DND-41 (cell line): ENCODE data around the gene C17orf107.
"Not testable (repeated sequence)": the region's sequence is repeated elsewhere in the genome, so short reads cannot be mapped to it uniquely, and the experiment has no call there.

ENCODE experiments used
- ATAC-seq: fragments of 200-7000 bp; cut with Tn5 transposase; 3 replicates; pipeline ENCODE4 v1.9.1; 2021; ENCODE audit warnings: low read depth; ENCODE audit not compliant: insufficient read depth
- DNase-seq: peaks from one replicate; pipeline ENCODE4 v3.0.0-alpha.2; 2020
- H2AFZ ChIP-seq: 2 replicates; pipeline ENCODE4 v1.6.0; 2012; ENCODE audit warnings: low read depth, low read length
- H3K27ac ChIP-seq: 2 replicates; pipeline ENCODE4 v1.5.1; 2012; ENCODE audit warnings: low read length, inconsistent platforms
- H3K27me3 ChIP-seq: fragments of 200-600 bp; sonication (generic); 2 replicates; pipeline ENCODE4 v1.6.0; 2012; ENCODE audit warnings: low read length, mild to moderate bottlenecking, inconsistent platforms; ENCODE audit not compliant: insufficient read depth, poor library complexity
- H3K36me3 ChIP-seq: 2 replicates; pipeline ENCODE4 v1.5.1; 2012; ENCODE audit warnings: low read length, inconsistent platforms; ENCODE audit not compliant: insufficient read depth
- H3K4me1 ChIP-seq: 2 replicates; pipeline ENCODE4 v1.5.1; 2012; ENCODE audit warnings: mild to moderate bottlenecking, low read length; ENCODE audit not compliant: insufficient read depth
- H3K4me2 ChIP-seq: 2 replicates; pipeline ENCODE4 v1.6.0; 2012; ENCODE audit warnings: mild to moderate bottlenecking, moderate library complexity, low read length, inconsistent platforms; ENCODE audit not compliant: insufficient read depth
- H3K4me3 ChIP-seq, 2 experiments: fragments of 200-600 bp in 1 of 2; shearing (Covaris generic) in 1 of 2; 2 replicates each; pipeline ENCODE4 v1.5.1; 2012 to 2016; ENCODE audit warnings: inconsistent platforms in 2 of 2, low read length in 2 of 2, mild to moderate bottlenecking in 2 of 2, low read depth in 1 of 2, moderate library complexity in 1 of 2
- H3K79me2 ChIP-seq: 2 replicates; pipeline ENCODE4 v1.6.0; 2012; ENCODE audit warnings: low read length, inconsistent platforms; ENCODE audit not compliant: insufficient read depth
- H3K9ac ChIP-seq: 2 replicates; pipeline ENCODE4 v1.6.0; 2012; ENCODE audit warnings: low read depth, mild to moderate bottlenecking, inconsistent platforms, low read length, moderate library complexity
- H3K9me3 ChIP-seq: 2 replicates; pipeline ENCODE4 v1.5.1; 2012; ENCODE audit warnings: low read length, moderate library complexity, mild to moderate bottlenecking, inconsistent platforms; ENCODE audit not compliant: insufficient read depth, severe bottlenecking
- H4K20me1 ChIP-seq: 2 replicates; pipeline ENCODE4 v1.6.0; 2012; ENCODE audit warnings: low read length; ENCODE audit not compliant: insufficient read depth
- EZH2 ChIP-seq: IDR thresholded peaks from 3 replicates; pipeline ENCODE4 v1.6.1; 2012; ENCODE audit warnings: borderline replicate concordance, low read depth, mild to moderate bottlenecking, moderate library complexity, low read length, inconsistent platforms; ENCODE audit not compliant: severe bottlenecking
- TF ChIP-seq, protein P1 (sequence below): IDR thresholded peaks from 2 replicates; pipeline ENCODE4 v1.5.1; 2012; ENCODE audit warnings: borderline replicate concordance, low read length, moderate library complexity, mild to moderate bottlenecking; ENCODE audit not compliant: poor library complexity, severe bottlenecking; ENCODE audit errors: extremely low read depth

The C17orf107 gene

GRCh38 chr17:4856271-4856936 lies 42.9 kb upstream of the C17orf107 start:
- Histone ChIP-seq H3K4me2 (no peak overlapping the region), H4K20me1 (peaks cover 78% of the 10 kb centered on the region), H3K9ac (no peak overlapping the region), H3K4me1 (no peaks in the 10 kb centered on the region), H3K36me3 (peaks cover 31% of the 10 kb centered on the region), H3K27ac (no peak overlapping the region), H3K79me2 (peaks cover 39% of the 10 kb centered on the region; the same call in 1 of the 2 replicates), H3K9me3 (no peaks in the 10 kb centered on the region), H2AFZ (no peak overlapping the region), H3K4me3 (no peak overlapping the region), H3K27me3 (no peaks in the 10 kb centered on the region)
- ATAC-seq (no peak; the same call in 2 of the 3 replicates), DNase-seq (no peak)
- TF ChIP-seq EZH2: no peak
- TF ChIP-seq, protein P1, sequence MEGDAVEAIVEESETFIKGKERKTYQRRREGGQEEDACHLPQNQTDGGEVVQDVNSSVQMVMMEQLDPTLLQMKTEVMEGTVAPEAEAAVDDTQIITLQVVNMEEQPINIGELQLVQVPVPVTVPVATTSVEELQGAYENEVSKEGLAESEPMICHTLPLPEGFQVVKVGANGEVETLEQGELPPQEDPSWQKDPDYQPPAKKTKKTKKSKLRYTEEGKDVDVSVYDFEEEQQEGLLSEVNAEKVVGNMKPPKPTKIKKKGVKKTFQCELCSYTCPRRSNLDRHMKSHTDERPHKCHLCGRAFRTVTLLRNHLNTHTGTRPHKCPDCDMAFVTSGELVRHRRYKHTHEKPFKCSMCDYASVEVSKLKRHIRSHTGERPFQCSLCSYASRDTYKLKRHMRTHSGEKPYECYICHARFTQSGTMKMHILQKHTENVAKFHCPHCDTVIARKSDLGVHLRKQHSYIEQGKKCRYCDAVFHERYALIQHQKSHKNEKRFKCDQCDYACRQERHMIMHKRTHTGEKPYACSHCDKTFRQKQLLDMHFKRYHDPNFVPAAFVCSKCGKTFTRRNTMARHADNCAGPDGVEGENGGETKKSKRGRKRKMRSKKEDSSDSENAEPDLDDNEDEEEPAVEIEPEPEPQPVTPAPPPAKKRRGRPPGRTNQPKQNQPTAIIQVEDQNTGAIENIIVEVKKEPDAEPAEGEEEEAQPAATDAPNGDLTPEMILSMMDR: no peak

DNA sequence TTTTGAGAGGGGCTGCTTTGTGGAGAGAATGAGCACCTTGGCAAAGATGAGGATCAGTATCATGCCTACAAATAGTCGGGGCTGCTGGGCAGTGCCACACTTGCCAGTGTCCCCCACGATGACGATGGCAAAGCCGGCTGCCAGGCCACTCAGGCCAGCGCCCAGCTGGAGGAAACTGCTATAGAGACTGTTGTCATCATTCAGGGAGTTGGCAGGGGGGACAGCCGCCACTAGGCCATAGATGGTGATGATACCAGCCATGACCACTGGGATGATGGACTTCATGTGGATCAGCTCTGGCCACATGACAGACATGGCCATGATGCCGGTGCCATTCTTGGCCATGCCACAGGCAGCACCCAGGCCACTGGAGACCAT lies 42.4 kb upstream of the C17orf107 start:
- DNase-seq: no peak
- TF ChIP-seq EZH2: no peak
- TF ChIP-seq, protein P1: no peak

GRCh38 chr17:4857347-4857746 lies 42.0 kb upstream of the C17orf107 start:
- H3K4me1 ChIP-seq, H3K4me2 ChIP-seq, ATAC-seq, H3K9me3 ChIP-seq, H2AFZ ChIP-seq, H3K27me3 ChIP-seq, H3K4me3 ChIP-seq, H3K27ac ChIP-seq, DNase-seq, H3K9ac ChIP-seq: not testable (repeated sequence)
- peaks cover 78% of the 10 kb centered on the region for H4K20me1 ChIP-seq
- peaks cover 31% of the 10 kb centered on the region for H3K36me3 ChIP-seq
- H3K79me2 ChIP-seq: peaks cover 37% of the 10 kb centered on the region; the same call in 1 of the 2 replicates

More for the DNA sequence above, 42.4 kb upstream of the C17orf107 start:
- peaks cover 37% of the 10 kb centered on the region; the same call in 1 of the 2 replicates for H3K79me2 ChIP-seq
- no peaks in the 10 kb centered on the region for H3K27me3 ChIP-seq
- H3K4me1 ChIP-seq: no peaks in the 10 kb centered on the region
- H3K4me2 ChIP-seq: no peak overlapping the region
- H3K4me3 ChIP-seq: no peak overlapping the region
- peaks cover 31% of the 10 kb centered on the region for H3K36me3 ChIP-seq
- no peak overlapping the region for H3K9ac ChIP-seq
- H2AFZ ChIP-seq: no peak overlapping the region
- H3K9me3 ChIP-seq: no peaks in the 10 kb centered on the region
- no peak for ATAC-seq
- peaks cover 79% of the 10 kb centered on the region for H4K20me1 ChIP-seq
- H3K27ac ChIP-seq: no peak overlapping the region

- TF ChIP-seq, protein P1: no peak
- no peak for TF ChIP-seq EZH2
- H3K9ac ChIP-seq: no peak overlapping the region
- H3K4me1 ChIP-seq: no peaks in the 10 kb centered on the region
- DNase-seq (no peak), ATAC-seq (no peak)
- no peaks in the 10 kb centered on the region for H3K9me3 ChIP-seq
- H3K4me2 ChIP-seq: no peak overlapping the region
- peaks cover 83% of the 10 kb centered on the region for H4K20me1 ChIP-seq
- no peak overlapping the region for H3K27ac ChIP-seq
- H3K79me2 ChIP-seq: peaks cover 37% of the 10 kb centered on the region; the same call in 1 of the 2 replicates
- H3K36me3 ChIP-seq: peaks cover 31% of the 10 kb centered on the region
- no peak overlapping the region for H3K4me3 ChIP-seq
- H2AFZ ChIP-seq: no peak overlapping the region
- H3K27me3 ChIP-seq: no peaks in the 10 kb centered on the region
These were observed 41.1 kb upstream of the C17orf107 start for GRCh38 chr17:4858068-4858881.
